Mesenchymal stem cell (in vitro differentiated cells and primary cell): ENCODE measurements around the gene CCL7. TPM values are rescaled to one million over a fixed set of nuclear protein-coding genes. Genes with fewer than 3 reads are reported as not detected.

Experiments used
- DNase-seq: peaks from one replicate; pipeline ENCODE4 v3.0.0-alpha.2; 2013
- H2AFZ ChIP-seq: one replicate; pipeline ENCODE4 v1.6.1; 2013; ENCODE audit warnings: low read depth, mild to moderate bottlenecking, control low read depth, inconsistent platforms, low read length, moderate library complexity
- H2AK5ac ChIP-seq: 2 replicates; pipeline ENCODE4 v1.6.1; 2013; ENCODE audit warnings: low read length, moderate library complexity, mild to moderate bottlenecking, inconsistent platforms; ENCODE audit not compliant: severe bottlenecking
- H2BK120ac ChIP-seq: one replicate; pipeline ENCODE4 v1.6.1; 2013; ENCODE audit warnings: low read depth, mild to moderate bottlenecking, inconsistent platforms, low read length, moderate library complexity
- H2BK12ac ChIP-seq, 2 experiments: one replicate each; pipeline ENCODE4 v1.6.1; 2013; ENCODE audit warnings: inconsistent platforms in 2 of 2, low read length in 2 of 2, mild to moderate bottlenecking in 2 of 2, moderate library complexity in 2 of 2, control low read depth in 1 of 2
- H2BK15ac ChIP-seq: one replicate; pipeline ENCODE4 v1.6.1; 2013; ENCODE audit warnings: mild to moderate bottlenecking, low read depth, inconsistent platforms; ENCODE audit not compliant: poor library complexity, severe bottlenecking
- H2BK5ac ChIP-seq: 2 replicates; pipeline ENCODE4 v1.6.1; 2013; ENCODE audit warnings: low read depth, mild to moderate bottlenecking, low read length, control low read depth, inconsistent platforms; ENCODE audit not compliant: poor library complexity, severe bottlenecking
- H3K14ac ChIP-seq, 2 experiments: one replicate each; pipeline ENCODE4 v1.6.1; 2013; ENCODE audit warnings: inconsistent platforms in 2 of 2, low read length in 2 of 2, control low read depth in 1 of 2, mild to moderate bottlenecking in 1 of 2, moderate library complexity in 1 of 2
- H3K18ac ChIP-seq, 2 experiments: one replicate each; pipeline ENCODE4 v1.6.1; 2013; ENCODE audit warnings: inconsistent platforms in 2 of 2, low read length in 2 of 2, control low read depth in 1 of 2, low read depth in 1 of 2, mild to moderate bottlenecking in 1 of 2
- H3K23ac ChIP-seq, 2 experiments: one replicate each; pipeline ENCODE4 v1.6.1; 2013; ENCODE audit warnings: inconsistent platforms in 2 of 2, low read length in 2 of 2, mild to moderate bottlenecking in 2 of 2, moderate library complexity in 2 of 2, control low read depth in 1 of 2
- H3K27ac ChIP-seq: 2 replicates; pipeline ENCODE4 v1.5.1; 2013; ENCODE audit warnings: mild to moderate bottlenecking, moderate library complexity, low read length, control low read depth, inconsistent platforms; ENCODE audit not compliant: poor library complexity, severe bottlenecking
- H3K27me3 ChIP-seq, 2 experiments: 2 replicates each; pipeline versions ENCODE4 v1.6.1 to v1.7.0; 2013; ENCODE audit warnings: low read length in 2 of 2, mild to moderate bottlenecking in 2 of 2, moderate library complexity in 2 of 2, control low read depth in 1 of 2, inconsistent platforms in 1 of 2; ENCODE audit not compliant: control insufficient read depth in 1 of 2, insufficient read depth in 1 of 2
- H3K36me3 ChIP-seq, 2 experiments: 2 replicates each; pipeline versions ENCODE4 v1.6.1 to v1.7.0; 2013; ENCODE audit warnings: low read length in 2 of 2, control low read depth in 1 of 2, inconsistent platforms in 1 of 2, low read depth in 1 of 2, mild to moderate bottlenecking in 1 of 2; ENCODE audit not compliant: insufficient read depth in 2 of 2, control insufficient read depth in 1 of 2
- H3K4ac ChIP-seq, 2 experiments: one replicate each; pipeline ENCODE4 v1.6.1; 2013; ENCODE audit warnings: inconsistent platforms in 2 of 2, low read length in 2 of 2, mild to moderate bottlenecking in 2 of 2, moderate library complexity in 2 of 2, control low read depth in 1 of 2, low read depth in 1 of 2
- H3K4me1 ChIP-seq: 2 replicates; pipeline ENCODE4 v1.6.1; 2013; ENCODE audit warnings: low read depth, low read length, control low read depth; ENCODE audit not compliant: control insufficient read depth, insufficient read depth
- H3K4me2 ChIP-seq: 2 replicates; pipeline ENCODE4 v1.6.1; 2013; ENCODE audit warnings: low read length, mild to moderate bottlenecking, inconsistent platforms; ENCODE audit not compliant: poor library complexity, severe bottlenecking
- H3K4me3 ChIP-seq, 2 experiments: 2 replicates each; pipeline versions ENCODE4 v1.5.1 to v1.7.0; 2013; ENCODE audit warnings: low read length in 2 of 2, mild to moderate bottlenecking in 2 of 2, control low read depth in 1 of 2, low read depth in 1 of 2; ENCODE audit not compliant: insufficient read depth in 1 of 2
- H3K79me1 ChIP-seq: replicated peaks from 2 replicates; pipeline ENCODE4 v1.6.1; 2013; ENCODE audit warnings: mild to moderate bottlenecking, control low read depth, low read length, inconsistent platforms; ENCODE audit not compliant: poor library complexity, severe bottlenecking
- H3K9ac ChIP-seq: 2 replicates; pipeline ENCODE4 v1.7.0; 2013; ENCODE audit warnings: mild to moderate bottlenecking, low read length, moderate library complexity
- H3K9me3 ChIP-seq: 2 replicates; pipeline ENCODE4 v1.7.0; 2013; ENCODE audit warnings: mild to moderate bottlenecking, low read length; ENCODE audit not compliant: control insufficient read depth
- H4K8ac ChIP-seq: one replicate; pipeline ENCODE4 v1.6.1; 2013; ENCODE audit warnings: inconsistent platforms, mild to moderate bottlenecking, low read length, moderate library complexity
- H4K91ac ChIP-seq: one replicate; pipeline ENCODE4 v1.6.1; 2013; ENCODE audit warnings: mild to moderate bottlenecking, low read length, inconsistent platforms
- WGBS: methylation state at CpG from one replicate; pipeline ENCODE4 v1.1.7; 2013; ENCODE audit warnings: mixed read lengths; 5-methylcytosine and 5-hydroxymethylcytosine counted together
- polyA plus RNA-seq, 2 experiments: library from polyadenylated mRNA; stranded (reverse); fragments of 200-250 nt; gene quantifications; one replicate each; pipeline ENCODE4 v1.2.3, GENCODE V29; 2013

Gene CCL7
- polyA plus RNA-seq (2013, experiment 1 of 2): 0.43 TPM
- polyA plus RNA-seq (2013, experiment 2 of 2): 0.51 TPM

DNA sequence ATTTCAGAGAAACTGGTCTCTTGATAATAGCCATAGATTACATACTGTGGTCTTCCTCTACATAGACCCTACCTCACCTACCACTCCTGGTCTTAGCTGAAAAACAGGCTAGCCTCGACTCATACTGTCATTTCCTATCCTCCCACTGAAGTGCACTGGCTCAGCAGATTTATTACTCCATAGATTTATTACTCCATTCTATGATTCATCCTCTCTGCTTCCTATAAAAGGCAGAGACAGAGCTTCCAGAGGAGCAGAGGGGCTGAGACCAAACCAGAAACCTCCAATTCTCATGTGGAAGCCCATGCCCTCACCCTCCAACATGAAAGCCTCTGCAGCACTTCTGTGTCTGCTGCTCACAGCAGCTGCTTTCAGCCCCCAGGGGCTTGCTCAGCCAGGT, at the start of gene CCL7:
Gene CCL7, plus strand, starts transcription at position 253 of the 400 bp plus-strand sequence. Its CDS starts 70 bp downstream, at position 323.
- H3K36me3 ChIP-seq: no peaks in the 10 kb centered on the region
- H3K9me3 ChIP-seq: no peaks in the 10 kb centered on the region
- peak within 1 kb of the TSS in 1 of 2 experiments; percentile 11 for H3K4me3 ChIP-seq
- H2BK15ac ChIP-seq: no peak within 1 kb of the TSS
- H3K4ac ChIP-seq: no peak within 1 kb of the TSS
- H2BK5ac ChIP-seq: no peak within 1 kb of the TSS
- H3K23ac ChIP-seq: no peak within 1 kb of the TSS
- no peak within 1 kb of the TSS for H4K8ac ChIP-seq
- no peak within 1 kb of the TSS for H3K9ac ChIP-seq
- H3K4me2 ChIP-seq: no peak within 1 kb of the TSS
- WGBS: 5% methylated on average over 1 of the region's 1 CpG
- peak; percentile 60 for DNase-seq
- no peak within 1 kb of the TSS for H2AFZ ChIP-seq
- no peaks in the 10 kb centered on the region for H3K4me1 ChIP-seq
- no peak within 1 kb of the TSS for H2AK5ac ChIP-seq
- H3K14ac ChIP-seq: no peak within 1 kb of the TSS
- H3K27ac ChIP-seq: no peak within 1 kb of the TSS
- H2BK12ac ChIP-seq: no peak within 1 kb of the TSS
- no peaks in the 10 kb centered on the region for H3K79me1 ChIP-seq
- H3K27me3 ChIP-seq: no peaks in the 10 kb centered on the region
- H3K18ac ChIP-seq: no peak within 1 kb of the TSS
- no peak within 1 kb of the TSS for H2BK120ac ChIP-seq
- H4K91ac ChIP-seq: no peak within 1 kb of the TSS

DNA sequence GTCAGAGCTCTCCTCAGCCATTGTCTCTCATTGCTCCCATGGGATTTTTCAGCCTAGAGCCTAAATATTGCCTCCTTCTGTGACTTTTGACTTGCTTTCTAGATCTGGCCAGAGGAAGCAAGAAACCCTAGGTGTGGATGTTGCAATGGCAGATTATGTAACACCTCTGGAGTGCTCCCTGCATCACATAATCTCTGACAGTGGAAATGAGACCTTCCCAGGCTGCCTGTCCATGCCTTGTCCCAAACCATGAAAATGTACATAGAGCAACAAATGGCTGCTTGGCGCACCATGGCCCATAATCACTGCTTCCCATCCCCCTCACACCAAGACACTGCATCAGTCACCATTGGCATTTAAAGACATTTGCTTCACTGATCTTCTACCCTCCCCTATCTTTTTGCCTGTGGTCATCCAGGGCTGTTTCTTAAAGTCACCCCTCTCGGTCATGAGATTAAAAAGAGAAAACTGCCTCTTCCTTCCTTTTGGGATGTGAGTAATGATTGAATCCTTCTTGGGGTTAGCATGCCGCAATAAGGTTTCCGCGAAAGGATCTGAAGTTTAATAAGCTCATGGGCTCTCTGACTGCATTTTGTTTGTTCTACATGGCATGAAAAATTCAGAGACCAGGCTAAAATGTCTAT, 49.1 kb upstream of the CCL7 start:
- Histone ChIP-seq H2AFZ (no peak overlapping the region), H3K4me3 (no peak overlapping the region), H4K91ac (no peak overlapping the region), H3K27ac (no peak overlapping the region), H3K36me3 (no peaks in the 10 kb centered on the region), H3K14ac (no peak overlapping the region), H2AK5ac (no peak overlapping the region), H3K4me2 (no peak overlapping the region), H3K4ac (no peak overlapping the region), H3K79me1 (no peaks in the 10 kb centered on the region), H3K23ac (no peak overlapping the region), H3K9me3 (no peaks in the 10 kb centered on the region), H3K27me3 (no peaks in the 10 kb centered on the region), H2BK15ac (no peak overlapping the region), H2BK5ac (no peak overlapping the region), H3K18ac (no peak overlapping the region), H2BK120ac (no peak overlapping the region), H3K4me1 (no peaks in the 10 kb centered on the region), H4K8ac (no peak overlapping the region), H3K9ac (no peak overlapping the region), H2BK12ac (no peak overlapping the region)
- WGBS: 67% methylated on average over 2 of the region's 5 CpGs
- no peak for DNase-seq

DNA sequence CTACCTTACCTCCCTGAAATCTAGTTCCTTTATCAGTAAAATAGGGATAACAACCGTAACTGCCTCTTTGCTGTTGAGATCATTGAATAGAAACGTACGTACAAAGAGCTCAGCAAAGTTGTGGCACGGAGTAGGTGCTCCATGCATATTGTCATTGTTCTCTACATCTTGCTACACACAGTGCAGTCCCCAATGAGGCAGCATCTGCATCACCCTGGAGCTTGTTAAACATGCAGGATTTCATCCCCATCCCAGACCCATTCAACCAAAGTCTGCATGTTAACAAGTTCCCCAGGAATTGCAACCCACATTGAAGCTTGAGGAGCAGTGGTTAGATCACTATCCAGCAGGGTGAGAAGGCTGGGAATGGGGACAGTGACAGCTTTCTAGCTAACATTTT, 48.6 kb upstream of the CCL7 start:
- no peaks in the 10 kb centered on the region for H3K79me1 ChIP-seq
- no peak overlapping the region for H3K4me2 ChIP-seq
- H2BK15ac ChIP-seq: no peak overlapping the region
- no peak overlapping the region for H2BK120ac ChIP-seq
- H2AFZ ChIP-seq: no peak overlapping the region
- no peaks in the 10 kb centered on the region for H3K27me3 ChIP-seq
- no peak overlapping the region for H3K9ac ChIP-seq
- no peak overlapping the region for H3K27ac ChIP-seq
- no peaks in the 10 kb centered on the region for H3K36me3 ChIP-seq
- H2BK12ac ChIP-seq: no peak overlapping the region
- no peaks in the 10 kb centered on the region for H3K9me3 ChIP-seq
- no peak overlapping the region for H4K8ac ChIP-seq
- no peak overlapping the region for H4K91ac ChIP-seq
- no peak overlapping the region for H3K18ac ChIP-seq
- no peak overlapping the region for H3K23ac ChIP-seq
- H2BK5ac ChIP-seq: no peak overlapping the region
- H3K4ac ChIP-seq: no peak overlapping the region
- H3K4me1 ChIP-seq: no peaks in the 10 kb centered on the region
- no peak for DNase-seq
- H3K14ac ChIP-seq: no peak overlapping the region
- H3K4me3 ChIP-seq: no peak overlapping the region
- no peak overlapping the region for H2AK5ac ChIP-seq
- WGBS: 78% methylated on average over 4 of the region's 4 CpGs

DNA sequence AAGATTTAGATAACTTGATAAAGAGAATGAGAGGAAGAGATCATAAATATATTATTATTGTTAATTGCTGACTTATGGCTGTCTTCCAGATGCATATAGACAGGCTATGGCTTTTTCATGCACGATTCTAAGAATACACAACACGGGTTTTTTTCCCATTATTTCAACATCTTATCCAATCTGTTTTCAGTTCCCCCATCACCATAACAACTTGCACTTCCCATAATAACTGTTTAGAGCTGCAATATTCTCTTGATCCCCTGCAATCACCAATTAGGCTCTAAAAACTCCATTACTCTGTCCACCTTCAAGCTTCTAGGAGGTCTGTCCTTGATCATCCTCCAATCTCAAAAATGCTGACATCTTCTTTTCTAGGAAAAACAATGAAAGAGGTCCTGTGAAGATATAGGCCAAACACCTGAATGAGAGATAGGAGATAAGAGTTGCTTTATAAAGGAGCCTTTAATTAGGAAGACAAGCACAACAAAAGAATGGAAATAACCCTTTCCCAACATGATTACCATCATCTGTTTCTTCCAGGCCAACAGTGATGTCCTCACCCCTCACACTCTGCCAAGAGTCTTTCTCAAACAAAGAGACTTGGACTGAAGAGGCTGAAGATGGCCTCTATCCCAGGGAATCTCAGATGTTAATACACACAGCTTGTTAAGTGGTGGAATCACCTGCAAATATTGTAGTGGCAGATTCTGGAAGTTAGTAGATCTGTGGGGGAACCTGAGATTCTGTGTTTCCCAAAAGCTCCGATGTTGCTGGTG, 47.1 kb upstream of the CCL7 start:
- no peak overlapping the region for H2AFZ ChIP-seq
- no peak overlapping the region for H3K27ac ChIP-seq
- no peak overlapping the region for H4K91ac ChIP-seq
- H2BK12ac ChIP-seq: no peak overlapping the region
- no peak overlapping the region for H2AK5ac ChIP-seq
- no peaks in the 10 kb centered on the region for H3K27me3 ChIP-seq
- no peak overlapping the region for H2BK120ac ChIP-seq
- H3K79me1 ChIP-seq: no peaks in the 10 kb centered on the region
- H3K9ac ChIP-seq: no peak overlapping the region
- DNase-seq: no peak
- H3K14ac ChIP-seq: no peak overlapping the region
- H3K4ac ChIP-seq: no peak overlapping the region
- H3K23ac ChIP-seq: no peak overlapping the region
- no peaks in the 10 kb centered on the region for H3K9me3 ChIP-seq
- H3K4me3 ChIP-seq: no peak overlapping the region
- no peaks in the 10 kb centered on the region for H3K4me1 ChIP-seq
- H2BK15ac ChIP-seq: no peak overlapping the region
- H3K4me2 ChIP-seq: no peak overlapping the region
- no peak overlapping the region for H3K18ac ChIP-seq
- WGBS: 71% methylated on average over 2 of the region's 3 CpGs
- no peak overlapping the region for H2BK5ac ChIP-seq
- no peaks in the 10 kb centered on the region for H3K36me3 ChIP-seq
- H4K8ac ChIP-seq: no peak overlapping the region
